ENCODE data around the gene CYB561D2.

- TF ChIP-seq, protein P1, sequence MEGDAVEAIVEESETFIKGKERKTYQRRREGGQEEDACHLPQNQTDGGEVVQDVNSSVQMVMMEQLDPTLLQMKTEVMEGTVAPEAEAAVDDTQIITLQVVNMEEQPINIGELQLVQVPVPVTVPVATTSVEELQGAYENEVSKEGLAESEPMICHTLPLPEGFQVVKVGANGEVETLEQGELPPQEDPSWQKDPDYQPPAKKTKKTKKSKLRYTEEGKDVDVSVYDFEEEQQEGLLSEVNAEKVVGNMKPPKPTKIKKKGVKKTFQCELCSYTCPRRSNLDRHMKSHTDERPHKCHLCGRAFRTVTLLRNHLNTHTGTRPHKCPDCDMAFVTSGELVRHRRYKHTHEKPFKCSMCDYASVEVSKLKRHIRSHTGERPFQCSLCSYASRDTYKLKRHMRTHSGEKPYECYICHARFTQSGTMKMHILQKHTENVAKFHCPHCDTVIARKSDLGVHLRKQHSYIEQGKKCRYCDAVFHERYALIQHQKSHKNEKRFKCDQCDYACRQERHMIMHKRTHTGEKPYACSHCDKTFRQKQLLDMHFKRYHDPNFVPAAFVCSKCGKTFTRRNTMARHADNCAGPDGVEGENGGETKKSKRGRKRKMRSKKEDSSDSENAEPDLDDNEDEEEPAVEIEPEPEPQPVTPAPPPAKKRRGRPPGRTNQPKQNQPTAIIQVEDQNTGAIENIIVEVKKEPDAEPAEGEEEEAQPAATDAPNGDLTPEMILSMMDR (IDR thresholded peaks at IDR 0.05), result no peak
- TF ChIP-seq POLR2A (IDR thresholded peaks at IDR 0.05), result no peak
Observed at GRCh38 chr3:50371133-50371685, 20.5 kb downstream of the CYB561D2 start.

All from thyroid gland (tissue), 4 donors.